ENCODE results near the gene METRN.

DNA sequence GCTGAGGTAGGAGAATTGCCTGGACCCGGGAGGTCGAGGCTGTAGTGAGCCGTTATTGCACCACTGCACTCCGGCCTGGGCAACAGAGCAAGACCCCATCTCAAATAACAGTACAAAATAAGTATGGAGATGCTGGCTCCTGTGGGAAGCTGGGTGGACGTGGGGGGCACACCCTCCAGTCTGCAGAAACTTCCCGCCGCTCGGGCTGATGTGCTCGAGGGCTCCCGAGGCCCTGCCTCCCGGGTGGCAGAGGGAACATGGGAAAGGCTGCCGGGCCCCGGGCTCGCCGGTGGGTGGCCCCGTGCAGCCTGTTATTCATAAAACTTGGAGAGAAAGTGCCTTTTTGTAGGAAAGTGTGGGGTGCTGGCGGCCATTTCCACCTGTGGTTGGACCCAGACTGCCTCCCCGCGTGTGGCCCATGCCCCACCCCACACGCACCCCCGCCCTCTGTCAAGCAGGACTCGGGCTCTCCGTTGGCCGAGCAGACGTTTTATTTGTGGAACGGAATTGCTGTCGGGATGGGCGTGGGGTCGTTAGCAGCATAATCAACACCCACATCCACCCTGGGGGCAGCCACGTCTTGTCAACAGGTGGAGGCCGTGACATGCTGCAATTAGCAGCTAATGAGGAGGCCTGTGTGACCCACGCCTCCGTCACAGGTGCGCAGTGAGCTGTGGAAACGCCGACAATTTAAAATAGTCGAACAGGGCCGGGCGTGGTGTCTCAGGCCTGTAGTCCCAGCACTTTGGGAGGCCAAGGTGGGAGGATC is 33.2 kb downstream of the METRN start:
- TF ChIP-seq POLR2A (IDR thresholded peaks at IDR 0.05; ENCODE audit: low read depth) (no peak), EP300 (IDR thresholded peaks at IDR 0.05) (no peak)

Data from esophagus muscularis mucosa (tissue), 2 donors.